Activated CD8-positive, alpha-beta memory T cell treated with anti-CD3 and anti-CD28 coated beads, Interleukin-2, amount 10 ng/mL, durations not matched to agents 7 days and 5 days (primary cell): ENCODE results near the gene WDR41. TPM values are rescaled to one million over a fixed set of nuclear protein-coding genes. Genes with fewer than 3 reads are reported as not detected.
"Not testable (repeated sequence)": the region's sequence is repeated elsewhere in the genome, so short reads cannot be mapped to it uniquely, and the experiment has no call there.

Experiments used
- ATAC-seq: fragments of 150-1000 bp; cut with Tn5 transposase; one replicate; pipeline ENCODE4 v1.10.0; 2021; ENCODE audit warnings: moderate library complexity
- CTCF ChIA-PET: fragments of 350-600 bp; sonication (Branson Sonifier 250); formaldehyde crosslinking; loops from one replicate; lab custom pipeline; 2021; ENCODE audit warnings: antibody characterized with exemption; lab: Charles Lee
- DNase-seq: peaks from one replicate; pipeline ENCODE4 v3.0.0-alpha.2; 2020
- H3K27ac Mint-ChIP-seq: one replicate; pipeline ENCODE4 v1.8.0; 2021; ENCODE audit warnings: mild to moderate bottlenecking, mixed read lengths
- H3K27me3 Mint-ChIP-seq: one replicate; pipeline ENCODE4 v1.8.0; 2021; ENCODE audit warnings: mixed read lengths
- H3K36me3 Mint-ChIP-seq: one replicate; pipeline ENCODE4 v1.8.0; 2021; ENCODE audit warnings: mild to moderate bottlenecking, mixed read lengths
- H3K4me1 Mint-ChIP-seq: one replicate; pipeline ENCODE4 v1.8.0; 2021; ENCODE audit warnings: mixed read lengths
- H3K4me3 Mint-ChIP-seq: one replicate; pipeline ENCODE4 v1.8.0; 2021; ENCODE audit warnings: mild to moderate bottlenecking, moderate library complexity, mixed read lengths
- H3K9me3 Mint-ChIP-seq: one replicate; pipeline ENCODE4 v1.8.0; 2022; ENCODE audit warnings: low read depth, mixed read lengths
- total RNA-seq, 2 experiments: library from RNA; stranded (reverse); gene quantifications; one replicate each; pipeline ENCODE4 v1.2.3, GENCODE V29; 2021

WDR41 gene, protein sequence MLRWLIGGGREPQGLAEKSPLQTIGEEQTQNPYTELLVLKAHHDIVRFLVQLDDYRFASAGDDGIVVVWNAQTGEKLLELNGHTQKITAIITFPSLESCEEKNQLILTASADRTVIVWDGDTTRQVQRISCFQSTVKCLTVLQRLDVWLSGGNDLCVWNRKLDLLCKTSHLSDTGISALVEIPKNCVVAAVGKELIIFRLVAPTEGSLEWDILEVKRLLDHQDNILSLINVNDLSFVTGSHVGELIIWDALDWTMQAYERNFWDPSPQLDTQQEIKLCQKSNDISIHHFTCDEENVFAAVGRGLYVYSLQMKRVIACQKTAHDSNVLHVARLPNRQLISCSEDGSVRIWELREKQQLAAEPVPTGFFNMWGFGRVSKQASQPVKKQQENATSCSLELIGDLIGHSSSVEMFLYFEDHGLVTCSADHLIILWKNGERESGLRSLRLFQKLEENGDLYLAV
- 10 to 100 TPM; 33.2 to 35.7 TPM for total RNA-seq

DNA sequence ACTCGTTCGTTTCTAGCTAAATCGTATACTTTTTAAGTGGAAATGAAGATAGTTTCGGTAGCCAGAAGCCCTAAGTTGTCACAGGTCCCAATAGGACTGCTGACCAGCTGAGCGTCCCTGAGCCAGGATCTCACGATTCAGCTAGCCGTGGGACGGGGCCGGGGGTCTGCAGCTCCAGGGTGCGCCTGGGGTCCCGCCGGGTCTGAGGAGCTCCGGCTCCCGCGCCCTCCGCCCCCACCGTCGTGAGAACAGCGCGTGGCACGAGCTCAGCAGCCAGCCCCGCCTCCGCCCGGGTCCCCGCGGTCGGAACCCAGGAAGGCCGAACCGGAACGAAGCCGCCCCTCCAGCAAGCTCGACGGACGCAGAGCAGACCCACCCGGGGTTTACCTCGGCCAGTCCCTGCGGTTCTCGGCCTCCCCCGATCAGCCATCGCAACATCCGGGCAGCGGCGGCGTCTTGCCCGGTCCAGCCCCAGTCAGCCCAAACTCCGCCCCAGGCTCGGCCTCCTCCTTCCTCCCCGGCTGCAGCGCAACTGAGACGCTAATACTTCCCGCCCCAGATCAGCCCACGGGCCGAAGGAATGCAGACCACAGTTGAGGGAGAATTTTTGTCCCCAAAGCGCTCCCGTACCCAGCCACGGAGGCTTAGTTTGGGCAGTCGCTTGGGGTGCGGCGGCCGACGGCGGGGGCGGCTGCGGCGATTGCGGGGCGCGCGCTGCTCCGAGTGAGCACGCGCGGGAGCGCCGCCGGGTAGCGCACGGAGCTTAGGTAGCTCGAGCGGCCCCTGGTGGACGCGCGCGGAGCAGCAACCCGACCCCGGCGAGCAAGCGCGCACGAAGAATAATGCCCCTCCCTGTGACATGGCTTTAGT, at the start of gene WDR41:
Gene WDR41, minus strand, starts transcription at position 534 of the 870 bp plus-strand sequence. Its CDS starts 96 bp downstream, at position 438.
- no peaks in the 10 kb centered on the region for H3K9me3 Mint-ChIP-seq
- H3K27ac Mint-ChIP-seq, result peak within 1 kb of the TSS; percentile 92
- ATAC-seq (peak; percentile 88), DNase-seq (peak; percentile 89)
- peaks cover 33% of the 10 kb centered on the region for H3K4me1 Mint-ChIP-seq
- CTCF ChIA-PET, result interaction anchor here (0.6 to 2.5 kb wide), 20 partner anchors 8 to 462 kb away, joined by 3 to 21 read pairs (median 3); partner anchors contain the start of gene AGGF1
- H3K27me3 Mint-ChIP-seq, result no peaks in the 10 kb centered on the region
- H3K4me3 Mint-ChIP-seq, result peak within 1 kb of the TSS; percentile 82
- H3K36me3 Mint-ChIP-seq, result peaks cover 10% of the 10 kb centered on the region

GRCh38 chr5:77531297-77531696, 39.2 kb upstream of the WDR41 start:
- CTCF ChIA-PET, result no interaction called here
- H3K4me3 Mint-ChIP-seq, result no peak overlapping the region
- no peaks in the 10 kb centered on the region for H3K9me3 Mint-ChIP-seq
- H3K4me1 Mint-ChIP-seq, result no peaks in the 10 kb centered on the region
- H3K36me3 Mint-ChIP-seq, result no peaks in the 10 kb centered on the region
- peaks cover 71% of the 10 kb centered on the region for H3K27me3 Mint-ChIP-seq
- ATAC-seq, result no peak
- DNase-seq, result no peak
- H3K27ac Mint-ChIP-seq, result no peak overlapping the region

DNA sequence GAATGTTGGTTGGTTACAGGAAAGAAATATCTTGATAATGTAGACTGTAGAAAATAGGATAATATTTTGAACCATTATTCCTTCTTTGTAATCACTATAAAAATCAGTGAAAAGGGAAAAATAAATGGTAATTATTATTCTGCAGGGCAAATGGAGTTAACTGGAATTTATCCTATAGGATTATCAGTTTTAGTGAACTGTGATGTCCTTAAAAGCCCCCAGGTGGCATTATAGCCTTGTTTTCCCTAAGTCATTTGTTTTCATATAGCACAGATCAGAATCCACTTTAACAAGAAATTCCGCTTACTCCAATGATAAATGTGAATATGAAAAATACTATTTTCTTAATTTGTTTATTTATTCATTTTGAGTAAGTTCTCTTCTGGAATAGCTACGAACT, 26.2 kb upstream of the WDR41 start:
- DNase-seq (no peak), ATAC-seq (no peak)
- no peaks in the 10 kb centered on the region for H3K4me1 Mint-ChIP-seq
- CTCF ChIA-PET, result interaction anchor here (1.3 kb wide), 1 partner anchor 26 kb away, joined by 4 read pairs; the partner anchor contains the start of gene WDR41
- no peaks in the 10 kb centered on the region for H3K36me3 Mint-ChIP-seq
- H3K9me3 Mint-ChIP-seq, result no peaks in the 10 kb centered on the region
- no peak overlapping the region for H3K27ac Mint-ChIP-seq
- no peak overlapping the region for H3K4me3 Mint-ChIP-seq
- H3K27me3 Mint-ChIP-seq, result peaks cover 19% of the 10 kb centered on the region

DNA sequence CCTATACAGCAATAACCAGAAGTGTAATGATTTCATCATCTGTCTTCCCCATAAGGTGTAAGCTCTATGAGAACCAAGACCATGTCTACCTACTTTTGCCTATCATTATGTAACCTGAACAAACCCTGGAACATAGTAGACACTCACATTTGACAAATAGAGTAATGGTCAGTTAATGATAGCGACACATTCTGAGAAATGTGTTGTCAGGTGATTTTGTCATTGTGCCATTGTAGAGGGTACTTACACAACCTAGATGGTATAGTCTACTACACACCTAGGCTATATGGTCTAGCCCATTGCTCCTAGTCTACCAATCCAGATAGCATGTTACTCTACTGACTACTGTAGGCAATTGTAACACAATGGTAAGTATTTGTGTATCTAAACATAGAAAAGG, 22.3 kb upstream of the WDR41 start:
- Mint-ChIP-seq H3K36me3 (no peaks in the 10 kb centered on the region), H3K27me3 (peaks cover 18% of the 10 kb centered on the region), H3K9me3 (peaks cover 2% of the 10 kb centered on the region), H3K27ac (no peak overlapping the region), H3K4me1 (no peaks in the 10 kb centered on the region), H3K4me3 (no peak overlapping the region)
- ATAC-seq (no peak), DNase-seq (no peak)
- CTCF ChIA-PET, result no interaction called here

DNA sequence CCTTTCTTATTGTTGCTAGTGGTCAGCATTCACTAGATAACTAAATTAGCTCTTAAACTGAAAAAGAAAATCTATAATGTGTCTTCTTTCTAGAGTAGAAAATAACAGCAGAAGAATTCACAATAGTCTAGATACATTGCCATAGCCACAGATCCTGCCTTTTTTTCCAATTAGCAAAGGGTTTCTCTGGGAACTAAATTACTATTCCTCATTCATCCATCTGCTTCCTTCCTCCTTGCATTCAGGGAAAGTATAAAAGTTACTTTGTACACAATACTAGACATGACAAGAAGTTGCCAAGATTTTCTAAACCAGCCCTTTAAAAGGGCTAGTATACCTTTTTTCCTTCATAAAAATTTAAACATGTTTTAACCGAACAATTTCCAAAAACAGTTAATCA, 21.2 kb upstream of the WDR41 start:
- no peak overlapping the region for H3K27ac Mint-ChIP-seq
- ATAC-seq (no peak), DNase-seq (no peak)
- H3K9me3 Mint-ChIP-seq, result peaks cover 2% of the 10 kb centered on the region
- CTCF ChIA-PET, result no interaction called here
- peaks cover 28% of the 10 kb centered on the region for H3K27me3 Mint-ChIP-seq
- no peaks in the 10 kb centered on the region for H3K4me1 Mint-ChIP-seq
- no peak overlapping the region for H3K4me3 Mint-ChIP-seq
- H3K36me3 Mint-ChIP-seq, result no peaks in the 10 kb centered on the region

- H3K4me1 Mint-ChIP-seq, H3K4me3 Mint-ChIP-seq, ATAC-seq, H3K9me3 Mint-ChIP-seq, H3K27ac Mint-ChIP-seq, H3K36me3 Mint-ChIP-seq, CTCF ChIA-PET, DNase-seq: not testable (repeated sequence)
- H3K27me3 Mint-ChIP-seq, result peaks cover 35% of the 10 kb centered on the region
These were observed 9.0 kb upstream of the WDR41 start for GRCh38 chr5:77501132-77501531.

- Mint-ChIP-seq H3K4me3 (no peak overlapping the region), H3K36me3 (peaks cover 5% of the 10 kb centered on the region), H3K27me3 (peaks cover 29% of the 10 kb centered on the region), H3K4me1 (peaks cover 9% of the 10 kb centered on the region), H3K9me3 (peaks cover 10% of the 10 kb centered on the region), H3K27ac (no peak overlapping the region)
- ATAC-seq, result no peak
- no peak for DNase-seq
- CTCF ChIA-PET, result no interaction called here
These were observed 7.9 kb upstream of the WDR41 start for GRCh38 chr5:77499973-77500372.

GRCh38 chr5:77499441-77499840, 7.3 kb upstream of the WDR41 start:
- Mint-ChIP-seq H3K36me3 (peaks cover 5% of the 10 kb centered on the region), H3K9me3 (peaks cover 10% of the 10 kb centered on the region), H3K4me3 (no peak overlapping the region), H3K4me1 (peaks cover 14% of the 10 kb centered on the region), H3K27me3 (peaks cover 24% of the 10 kb centered on the region), H3K27ac (no peak overlapping the region)
- no peak for DNase-seq
- no peak for ATAC-seq
- CTCF ChIA-PET, result no interaction called here

DNA sequence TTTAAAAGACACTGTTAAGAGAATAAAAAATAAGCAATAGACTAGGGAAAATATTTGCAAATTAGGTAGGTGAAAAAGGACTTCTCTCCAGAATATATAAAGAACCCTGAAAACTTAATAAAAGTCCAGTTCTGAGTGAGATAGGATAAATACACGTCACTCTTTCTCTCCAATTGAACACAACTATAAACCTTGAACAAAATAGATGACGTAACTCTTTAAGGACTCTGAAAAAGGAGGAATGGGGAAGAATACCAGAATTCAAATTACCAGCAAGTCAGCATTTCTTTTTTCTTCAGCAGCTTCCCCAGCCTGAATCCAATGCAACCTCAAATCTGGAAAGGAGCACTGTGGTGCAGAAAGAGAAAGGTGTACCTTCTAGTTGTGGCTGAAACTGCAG, 6.8 kb upstream of the WDR41 start:
- ATAC-seq, result no peak
- Mint-ChIP-seq H3K9me3 (peaks cover 10% of the 10 kb centered on the region), H3K36me3 (peaks cover 5% of the 10 kb centered on the region), H3K4me3 (no peak overlapping the region), H3K27ac (no peak overlapping the region), H3K27me3 (peaks cover 20% of the 10 kb centered on the region), H3K4me1 (peaks cover 14% of the 10 kb centered on the region)
- no peak for DNase-seq
- CTCF ChIA-PET, result no interaction called here

- CTCF ChIA-PET, result no interaction called here
- Mint-ChIP-seq H3K36me3 (peaks cover 2% of the 10 kb centered on the region), H3K27me3 (peaks cover 2% of the 10 kb centered on the region), H3K4me1 (peaks cover 28% of the 10 kb centered on the region), H3K27ac (peak overlapping the region; percentile 64), H3K9me3 (no peaks in the 10 kb centered on the region), H3K4me3 (peak overlapping the region; percentile 57)
- no peak for ATAC-seq
- DNase-seq, result no peak
These were observed 2.8 kb upstream of the WDR41 start for GRCh38 chr5:77494935-77495334.

GRCh38 chr5:77492653-77493000, 511 bp upstream of the WDR41 start:
- no peaks in the 10 kb centered on the region for H3K27me3 Mint-ChIP-seq
- peak overlapping the region; percentile 82 for H3K4me3 Mint-ChIP-seq
- peaks cover 7% of the 10 kb centered on the region for H3K36me3 Mint-ChIP-seq

GRCh38 chr5:77490741-77491344, 1.3 kb downstream of the WDR41 start:
- Mint-ChIP-seq H3K27ac (peak overlapping the region; percentile 92), H3K4me1 (peaks cover 33% of the 10 kb centered on the region), H3K4me3 (peak overlapping the region; percentile 82)
- ATAC-seq, H3K36me3 Mint-ChIP-seq, H3K27me3 Mint-ChIP-seq, H3K9me3 Mint-ChIP-seq: not testable (repeated sequence)
- peak; percentile 58 for DNase-seq
- CTCF ChIA-PET, result interaction anchor here (1.1 to 2.5 kb wide), 4 partner anchors 25 to 404 kb away, joined by 3 to 21 read pairs (median 4); no protein-coding TSS in a partner anchor

More at GRCh38 chr5:77492653-77493000, 511 bp upstream of the WDR41 start:
- DNase-seq (no peak), ATAC-seq (peak; percentile 18)
- Mint-ChIP-seq H3K4me1 (peaks cover 33% of the 10 kb centered on the region), H3K27ac (peak overlapping the region; percentile 92), H3K9me3 (no peaks in the 10 kb centered on the region)
- CTCF ChIA-PET, result interaction anchor here (0.6 to 2.5 kb wide), 16 partner anchors 8 to 462 kb away, joined by 3 to 21 read pairs (median 4); partner anchors contain the start of gene AGGF1
